ENCODE results near the gene GNAI1.

The GNAI1 gene

GRCh38 chr7:80253237-80253636, 118.6 kb downstream of the GNAI1 start:
- no peak for DNase-seq (ENCODE audit: low spot score)

GRCh38 chr7:80253653-80254052, 119.0 kb downstream of the GNAI1 start:
- no peak for DNase-seq (ENCODE audit: low spot score)

- DNase-seq (ENCODE audit: low spot score) = no peak
These were observed 121.0 kb downstream of the GNAI1 start for GRCh38 chr7:80255656-80256055.

GRCh38 chr7:80257756-80258155, 123.1 kb downstream of the GNAI1 start:
- no peak for DNase-seq (ENCODE audit: low spot score)

GRCh38 chr7:80260606-80261005, 126.0 kb downstream of the GNAI1 start:
- no peak for DNase-seq (ENCODE audit: low spot score)

- DNase-seq (ENCODE audit: low spot score) = no peak
These were observed 128.7 kb downstream of the GNAI1 start for GRCh38 chr7:80263333-80263732.

- DNase-seq (ENCODE audit: low spot score) = no peak
These were observed 129.2 kb downstream of the GNAI1 start for GRCh38 chr7:80263821-80264220.

GRCh38 chr7:80264769-80265495, 130.3 kb downstream of the GNAI1 start:
- DNase-seq (ENCODE audit: low spot score) = no peak

- DNase-seq (ENCODE audit: low spot score) = no peak
These were observed 138.1 kb downstream of the GNAI1 start for GRCh38 chr7:80272560-80273239.

GRCh38 chr7:80273327-80273726, 138.7 kb downstream of the GNAI1 start:
- DNase-seq (ENCODE audit: low spot score) = no peak

GRCh38 chr7:80275192-80275605, 140.6 kb downstream of the GNAI1 start:
- DNase-seq (ENCODE audit: low spot score) = no peak
